Mucosa of stomach (tissue), 1 donor: Measurements from ENCODE around the gene JPT1.

Experiments
- H3K27me3 ChIP-seq: one replicate; pipeline ENCODE4 v1.7.0; 2013; ENCODE audit warnings: mild to moderate bottlenecking, low read length; ENCODE audit not compliant: control insufficient read depth, insufficient read depth
- H3K36me3 ChIP-seq: one replicate; pipeline ENCODE4 v1.7.0; 2013; ENCODE audit warnings: low read length; ENCODE audit not compliant: control insufficient read depth, insufficient read depth
- H3K4me1 ChIP-seq: one replicate; pipeline ENCODE4 v1.7.0; 2013; ENCODE audit warnings: mild to moderate bottlenecking, low read length; ENCODE audit not compliant: control insufficient read depth, insufficient read depth
- H3K4me3 ChIP-seq: one replicate; pipeline ENCODE4 v1.7.0; 2013; ENCODE audit warnings: low read length
- H3K9ac ChIP-seq: one replicate; pipeline ENCODE4 v1.7.0; 2013; ENCODE audit warnings: mild to moderate bottlenecking, low read length, moderate library complexity
- H3K9me3 ChIP-seq: one replicate; pipeline ENCODE4 v1.7.0; 2013; ENCODE audit warnings: mild to moderate bottlenecking, low read length, moderate library complexity; ENCODE audit not compliant: control insufficient read depth
- donor health status: Pancreatic carcinoma.

JPT1 gene, protein sequence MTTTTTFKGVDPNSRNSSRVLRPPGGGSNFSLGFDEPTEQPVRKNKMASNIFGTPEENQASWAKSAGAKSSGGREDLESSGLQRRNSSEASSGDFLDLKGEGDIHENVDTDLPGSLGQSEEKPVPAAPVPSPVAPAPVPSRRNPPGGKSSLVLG

GRCh38 chr17:75154195-75155106 lies at the start of gene JPT1:
JPT1 (minus strand) TSS chr17:75154512; CDS start chr17:75154397, 115 bp downstream.
- Histone ChIP-seq H3K36me3 (no peaks in the 10 kb centered on the region), H3K4me1 (peaks cover 17% of the 10 kb centered on the region), H3K9ac (peak within 1 kb of the TSS; percentile 64), H3K27me3 (no peaks in the 10 kb centered on the region), H3K9me3 (no peaks in the 10 kb centered on the region), H3K4me3 (peak within 1 kb of the TSS; percentile 73)

DNA sequence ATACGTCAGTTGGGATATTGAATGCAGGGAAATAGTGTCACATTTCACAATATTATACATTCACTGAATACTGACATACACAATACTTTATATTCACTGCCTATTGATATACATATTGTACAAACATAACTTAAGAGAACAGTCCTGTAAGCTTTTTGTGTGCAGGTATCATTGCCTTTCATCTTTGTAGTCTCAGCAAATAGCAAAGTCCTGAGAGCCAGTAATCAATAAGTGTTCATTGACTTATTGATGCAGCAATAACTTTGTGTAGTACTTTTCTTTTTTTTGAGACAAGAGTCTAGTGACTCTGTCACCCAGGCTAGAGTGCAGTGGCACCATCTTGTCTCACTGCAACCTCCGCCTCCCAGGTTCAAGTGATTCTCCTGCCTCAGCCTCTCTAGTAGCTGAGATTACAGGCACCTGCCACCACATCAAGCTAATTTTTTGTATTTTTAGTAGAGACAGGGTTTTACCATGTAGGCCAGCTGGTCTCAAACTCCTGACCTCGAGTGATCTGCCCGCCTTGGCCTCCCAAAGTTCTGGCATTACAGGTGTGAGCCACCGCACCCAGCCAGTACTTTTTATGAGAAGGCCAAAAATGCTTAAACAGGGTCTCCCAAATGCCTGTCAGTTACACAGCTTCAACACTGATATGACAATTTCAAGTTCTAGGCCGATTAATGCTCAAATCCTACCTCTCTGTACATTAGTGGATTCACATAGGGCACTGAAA lies 45.7 kb upstream of the JPT1 start:
- no peak overlapping the region for H3K9ac ChIP-seq
- H3K4me1 ChIP-seq: peaks cover 7% of the 10 kb centered on the region
- no peaks in the 10 kb centered on the region for H3K9me3 ChIP-seq
- H3K27me3 ChIP-seq: no peaks in the 10 kb centered on the region
- no peak overlapping the region for H3K4me3 ChIP-seq
- no peaks in the 10 kb centered on the region for H3K36me3 ChIP-seq

- H3K4me1 ChIP-seq: no peaks in the 10 kb centered on the region
- no peaks in the 10 kb centered on the region for H3K27me3 ChIP-seq
- no peak overlapping the region for H3K4me3 ChIP-seq
- no peaks in the 10 kb centered on the region for H3K36me3 ChIP-seq
- H3K9ac ChIP-seq: no peak overlapping the region
- H3K9me3 ChIP-seq: no peaks in the 10 kb centered on the region
Observed at GRCh38 chr17:75194879-75195278, 40.6 kb upstream of the JPT1 start.

DNA sequence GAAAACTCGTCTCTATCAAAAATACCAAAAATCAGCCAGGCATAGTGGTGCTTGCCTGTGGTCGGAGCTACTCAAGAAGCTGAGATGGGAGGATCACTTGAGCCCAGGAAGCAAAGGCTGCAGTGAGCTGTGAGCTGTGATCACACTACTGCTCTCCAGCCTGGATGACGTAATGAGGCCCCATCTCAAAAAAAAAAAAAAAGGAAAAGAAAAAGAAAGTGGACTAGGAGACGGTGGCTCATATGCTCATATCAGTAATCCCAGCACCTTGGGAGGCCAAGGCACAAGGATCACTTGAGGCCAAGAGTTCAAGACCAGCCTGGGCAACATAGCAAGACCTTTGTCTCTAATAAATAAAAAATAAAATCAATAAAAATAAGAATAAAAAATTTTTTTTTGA lies 37.3 kb upstream of the JPT1 start:
- no peak overlapping the region for H3K9ac ChIP-seq
- no peaks in the 10 kb centered on the region for H3K27me3 ChIP-seq
- no peak overlapping the region for H3K4me3 ChIP-seq
- no peaks in the 10 kb centered on the region for H3K4me1 ChIP-seq
- H3K36me3 ChIP-seq: no peaks in the 10 kb centered on the region
- H3K9me3 ChIP-seq: no peaks in the 10 kb centered on the region

- Histone ChIP-seq H3K36me3 (no peaks in the 10 kb centered on the region), H3K4me3 (no peak overlapping the region), H3K27me3 (no peaks in the 10 kb centered on the region), H3K9me3 (no peaks in the 10 kb centered on the region), H3K4me1 (peaks cover under 1% of the 10 kb centered on the region), H3K9ac (no peak overlapping the region)
Observed at GRCh38 chr17:75188614-75189013, 34.3 kb upstream of the JPT1 start.

DNA sequence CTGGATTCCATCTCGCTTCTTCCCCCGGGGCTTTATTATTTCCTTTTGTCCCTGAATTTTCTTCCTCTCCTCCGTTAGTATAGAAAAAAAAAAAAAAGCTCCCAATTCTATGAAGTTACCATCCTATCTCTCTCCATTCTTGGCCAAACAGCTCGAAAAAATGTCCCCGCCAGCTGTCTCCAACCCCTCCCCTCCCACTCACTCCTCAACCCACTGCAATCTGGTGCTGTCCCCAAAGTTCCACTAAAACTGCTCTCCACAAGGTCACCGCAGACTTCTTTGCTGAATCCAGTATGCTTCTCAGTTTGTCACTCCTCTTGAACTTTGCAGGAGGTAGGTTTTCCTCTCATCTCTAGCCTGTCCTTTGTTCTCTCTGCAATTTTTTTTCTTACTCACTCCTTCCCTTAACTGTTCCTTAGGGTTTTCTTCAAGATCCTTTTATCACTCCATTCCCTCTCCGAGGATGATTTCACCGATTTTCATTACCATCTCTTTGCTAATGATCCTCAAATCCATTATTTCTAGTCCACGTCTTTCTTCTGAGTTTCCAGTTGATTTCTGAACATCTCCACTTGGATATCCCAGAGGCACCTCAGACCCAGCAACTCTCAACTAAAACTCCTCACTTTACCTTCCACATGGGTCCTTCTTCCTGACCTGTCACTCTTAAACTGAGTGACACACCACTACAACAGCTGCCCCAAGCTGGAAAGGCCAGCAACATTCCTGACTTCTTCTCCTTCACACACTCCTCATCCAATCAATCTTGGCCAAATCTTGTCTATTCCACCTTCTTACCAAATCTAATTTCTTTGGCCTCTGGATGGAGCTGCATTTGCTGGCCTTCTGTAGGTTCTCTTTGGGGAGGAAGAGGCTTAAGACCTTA lies 29.9 kb upstream of the JPT1 start:
- Histone ChIP-seq H3K4me3 (no peak overlapping the region), H3K36me3 (no peaks in the 10 kb centered on the region), H3K4me1 (peaks cover 17% of the 10 kb centered on the region), H3K27me3 (no peaks in the 10 kb centered on the region), H3K9ac (no peak overlapping the region), H3K9me3 (no peaks in the 10 kb centered on the region)

DNA sequence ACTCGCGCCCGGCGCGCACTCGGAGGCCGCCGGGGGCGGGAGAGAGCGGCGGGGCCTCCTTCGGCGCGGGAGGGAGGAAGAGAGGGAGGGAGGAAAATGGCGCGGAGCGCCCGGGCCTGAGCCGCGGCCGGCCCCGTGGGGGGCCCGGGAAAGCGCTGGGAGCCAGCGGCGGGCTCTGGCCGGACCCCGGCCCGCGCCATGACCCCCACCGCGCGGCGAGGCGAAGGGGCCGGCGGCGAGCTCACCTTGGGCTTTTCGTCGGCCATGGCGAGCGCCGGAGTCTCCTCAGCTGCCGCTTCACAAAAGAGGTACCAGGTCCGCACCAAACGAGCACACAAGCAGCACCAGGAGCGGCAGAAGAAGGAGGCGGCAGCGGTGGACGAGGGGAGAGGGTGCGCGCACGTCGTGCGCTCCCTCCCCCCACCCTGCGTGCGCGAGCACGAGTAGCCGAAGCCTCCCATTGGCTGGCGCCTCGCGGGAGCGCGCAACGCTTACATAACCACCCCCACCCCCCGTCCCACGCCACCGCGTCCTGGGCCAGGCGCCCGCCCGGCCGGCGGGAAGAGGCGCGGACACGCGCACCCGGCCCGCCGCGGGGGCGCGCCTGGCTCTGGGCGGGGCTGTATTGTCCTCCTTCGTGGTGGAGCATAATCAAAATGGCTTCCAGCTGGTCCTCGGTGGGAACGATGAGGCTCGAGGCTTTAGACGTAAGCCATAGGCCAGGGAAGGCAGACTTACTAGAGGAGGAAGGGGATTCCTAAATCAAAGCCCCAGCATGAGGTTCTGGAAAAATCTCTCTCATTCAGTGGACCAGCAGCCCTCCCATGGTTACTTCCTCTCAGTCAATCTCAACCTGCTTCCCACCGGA lies 28.5 kb upstream of the JPT1 start, which contains the start of gene SUMO2:
Gene SUMO2 (minus strand): TSS at position 391 of the 868 bp plus-strand sequence. CDS start 125 bp downstream, at position 266.
- Histone ChIP-seq H3K36me3 (no peaks in the 10 kb centered on the region), H3K9ac (peak within 1 kb of the TSS; percentile 90), H3K27me3 (no peaks in the 10 kb centered on the region), H3K4me3 (peak within 1 kb of the TSS; percentile 94), H3K9me3 (no peaks in the 10 kb centered on the region), H3K4me1 (peaks cover 17% of the 10 kb centered on the region)

GRCh38 chr17:75182319-75182568 lies 27.9 kb upstream of the JPT1 start:
- peak overlapping the region; percentile 90 for H3K9ac ChIP-seq
- no peaks in the 10 kb centered on the region for H3K9me3 ChIP-seq
- peak overlapping the region; percentile 94 for H3K4me3 ChIP-seq
- no peaks in the 10 kb centered on the region for H3K36me3 ChIP-seq
- H3K27me3 ChIP-seq: no peaks in the 10 kb centered on the region
- H3K4me1 ChIP-seq: peaks cover 17% of the 10 kb centered on the region

DNA sequence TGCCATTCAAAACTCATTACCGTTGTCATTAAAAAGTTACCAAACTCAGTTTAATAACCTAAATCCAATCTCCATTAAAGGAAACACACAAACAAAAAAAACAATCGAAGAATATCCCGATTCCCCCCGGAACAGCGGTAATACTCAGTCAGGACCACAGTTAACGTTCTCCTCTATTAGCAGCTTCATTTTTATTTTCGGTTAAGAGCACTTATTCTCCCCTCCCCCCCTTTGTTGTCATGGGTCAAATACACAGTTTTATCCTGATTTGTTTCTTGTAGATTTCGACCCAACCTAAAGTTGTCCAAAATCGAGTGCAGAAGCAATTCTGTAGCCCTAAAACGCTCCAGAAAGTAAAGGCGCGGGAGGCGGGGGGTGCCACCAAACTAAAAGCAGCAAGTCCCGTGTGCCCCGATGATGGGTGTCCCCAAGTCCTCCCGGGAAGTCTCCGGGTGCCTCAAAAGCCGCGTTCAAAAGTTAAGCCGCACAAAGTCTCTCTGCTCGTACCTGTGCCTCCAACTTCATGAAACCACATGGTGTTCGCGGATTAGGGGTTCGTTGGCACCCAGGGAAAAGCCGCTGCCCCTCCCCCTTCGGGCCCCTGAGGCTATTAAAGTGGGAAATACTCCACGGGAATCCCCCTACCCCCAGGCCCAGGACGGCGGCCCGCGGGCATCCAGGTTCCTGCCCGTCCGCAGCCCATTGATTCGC lies 27.5 kb upstream of the JPT1 start:
- no peaks in the 10 kb centered on the region for H3K27me3 ChIP-seq
- H3K9ac ChIP-seq: peak overlapping the region; percentile 90
- no peaks in the 10 kb centered on the region for H3K9me3 ChIP-seq
- peaks cover 17% of the 10 kb centered on the region for H3K4me1 ChIP-seq
- no peaks in the 10 kb centered on the region for H3K36me3 ChIP-seq
- peak overlapping the region; percentile 94 for H3K4me3 ChIP-seq

GRCh38 chr17:75181110-75181509 lies 26.8 kb upstream of the JPT1 start:
- peak overlapping the region; percentile 90 for H3K9ac ChIP-seq
- H3K9me3 ChIP-seq: no peaks in the 10 kb centered on the region
- H3K4me3 ChIP-seq: peak overlapping the region; percentile 94
- no peaks in the 10 kb centered on the region for H3K27me3 ChIP-seq
- no peaks in the 10 kb centered on the region for H3K36me3 ChIP-seq
- peaks cover 17% of the 10 kb centered on the region for H3K4me1 ChIP-seq
